GM21737 (cell line): ENCODE results near the gene DCUN1D2.

Experiments
- ATAC-seq: cut with Tn5 transposase; IDR thresholded peaks from one replicate; pipeline ENCODE4 v1.9.1; 2021; ENCODE audit warnings: mild to moderate bottlenecking, moderate library complexity; ENCODE audit not compliant: unreplicated experiment

DCUN1D2 gene

DNA sequence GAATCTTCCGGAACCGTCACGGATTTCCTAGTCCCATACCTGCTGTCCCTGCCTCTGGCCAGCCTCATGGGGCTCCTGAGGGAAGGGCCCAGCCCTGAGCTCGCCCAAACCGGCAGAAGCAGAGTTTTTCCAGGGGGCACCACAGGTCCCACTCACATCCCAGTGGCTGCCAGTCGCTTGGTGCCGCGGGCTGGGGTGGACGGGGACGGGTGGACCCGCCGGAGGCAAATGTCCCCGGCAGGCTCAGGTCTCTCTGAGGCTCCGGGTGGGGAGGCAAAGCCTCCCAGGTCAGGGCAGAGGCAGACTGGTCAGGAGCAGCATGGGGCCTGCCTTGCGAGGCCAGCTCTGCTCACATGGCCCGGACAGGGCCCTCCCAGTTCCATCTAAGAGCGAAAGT is 62.0 kb downstream of the DCUN1D2 start:
- no peak for ATAC-seq

DNA sequence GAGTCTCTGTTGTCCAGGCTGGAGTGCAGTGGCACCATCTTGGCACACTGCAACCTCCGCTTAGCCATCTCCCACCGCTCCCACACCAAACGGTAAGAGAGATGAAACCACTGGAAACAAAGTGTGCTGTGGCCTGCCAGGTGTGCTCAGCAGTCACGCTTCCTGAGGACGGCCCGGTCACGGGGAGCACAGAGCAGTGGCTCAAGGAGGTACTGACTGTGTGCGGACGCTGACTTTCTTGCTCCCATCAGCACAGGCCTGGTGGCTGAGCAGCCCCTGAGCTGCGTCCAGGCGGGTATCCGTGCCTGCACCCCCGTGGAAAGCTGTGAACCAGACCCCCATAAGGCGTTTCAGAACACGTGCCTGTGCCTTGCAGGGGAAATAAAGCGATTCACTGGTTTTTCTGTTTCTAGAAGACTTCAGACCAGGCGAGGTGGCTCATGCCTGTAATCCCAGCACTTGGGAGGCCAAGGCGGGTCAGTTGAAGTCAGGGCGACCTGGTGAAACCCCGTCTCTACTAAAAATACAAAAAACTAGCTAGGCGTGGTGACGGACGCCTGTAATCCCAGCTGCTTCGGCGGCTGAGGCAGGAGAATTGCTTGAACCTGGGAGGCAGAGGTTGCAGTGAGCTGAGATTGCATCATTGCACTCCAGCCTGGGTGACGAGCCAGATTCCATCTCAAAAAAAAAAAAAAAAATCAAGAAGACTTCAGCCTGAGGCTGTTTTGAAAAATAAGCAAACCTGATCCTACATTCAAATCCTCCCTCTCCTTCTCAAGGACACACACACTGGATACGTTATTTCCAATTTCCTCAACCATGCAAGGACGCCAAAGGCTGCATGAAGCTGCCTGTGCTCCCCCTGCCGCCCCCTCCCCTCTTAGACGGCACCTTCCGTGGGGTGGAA is 62.7 kb downstream of the DCUN1D2 start:
- ATAC-seq = no peak

DNA sequence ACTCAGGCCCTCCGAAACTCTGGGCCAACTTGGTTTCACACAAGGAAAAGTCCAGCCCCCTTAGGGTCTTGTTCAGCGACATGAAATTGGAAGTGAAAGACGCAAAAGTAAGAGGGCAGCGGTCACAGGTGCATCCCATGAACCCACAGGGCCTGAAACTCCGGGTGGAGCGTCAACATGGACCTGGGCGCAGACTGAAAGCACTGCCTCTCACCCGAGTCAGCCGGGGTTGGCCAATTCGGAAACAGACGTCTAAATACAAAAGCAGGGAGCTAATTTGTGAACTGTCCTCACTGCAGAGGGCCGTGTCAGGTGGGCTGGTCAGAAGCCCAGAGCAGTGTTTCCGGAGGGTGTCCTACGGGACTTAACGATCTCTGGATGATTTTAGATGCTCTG is 63.9 kb downstream of the DCUN1D2 start:
- ATAC-seq = no peak

DNA sequence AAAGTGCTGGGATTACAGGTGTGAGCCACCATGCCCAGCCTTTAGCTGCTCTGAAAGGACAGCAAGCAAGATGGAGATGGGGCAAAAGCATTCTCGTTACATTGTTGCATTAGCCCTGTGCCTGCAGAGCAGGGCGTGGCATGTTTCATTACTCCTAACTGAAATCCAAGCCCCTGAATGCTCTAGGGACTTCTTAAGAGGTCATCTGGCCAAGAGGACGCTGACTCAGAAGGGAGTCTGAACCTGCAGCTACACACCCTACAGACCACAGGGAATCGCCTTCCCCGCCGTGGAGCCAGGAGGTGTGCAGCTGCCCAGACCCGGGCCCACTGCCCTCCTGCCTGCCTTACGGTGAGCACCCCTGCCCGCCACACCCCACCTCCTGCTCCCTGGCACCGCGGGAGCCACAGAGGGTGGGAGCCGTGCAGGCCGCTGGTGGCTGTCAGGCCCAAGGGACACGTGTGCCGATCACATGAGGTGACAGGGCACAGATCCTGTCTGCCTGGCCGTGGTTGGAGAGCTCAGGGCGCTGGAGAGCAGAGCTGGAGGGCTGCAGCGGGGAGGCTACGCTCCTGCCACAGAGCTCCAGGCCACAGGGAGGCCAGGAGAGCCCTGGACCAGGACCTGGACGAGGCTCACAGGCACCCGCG is 64.4 kb downstream of the DCUN1D2 start:
- no peak for ATAC-seq

DNA sequence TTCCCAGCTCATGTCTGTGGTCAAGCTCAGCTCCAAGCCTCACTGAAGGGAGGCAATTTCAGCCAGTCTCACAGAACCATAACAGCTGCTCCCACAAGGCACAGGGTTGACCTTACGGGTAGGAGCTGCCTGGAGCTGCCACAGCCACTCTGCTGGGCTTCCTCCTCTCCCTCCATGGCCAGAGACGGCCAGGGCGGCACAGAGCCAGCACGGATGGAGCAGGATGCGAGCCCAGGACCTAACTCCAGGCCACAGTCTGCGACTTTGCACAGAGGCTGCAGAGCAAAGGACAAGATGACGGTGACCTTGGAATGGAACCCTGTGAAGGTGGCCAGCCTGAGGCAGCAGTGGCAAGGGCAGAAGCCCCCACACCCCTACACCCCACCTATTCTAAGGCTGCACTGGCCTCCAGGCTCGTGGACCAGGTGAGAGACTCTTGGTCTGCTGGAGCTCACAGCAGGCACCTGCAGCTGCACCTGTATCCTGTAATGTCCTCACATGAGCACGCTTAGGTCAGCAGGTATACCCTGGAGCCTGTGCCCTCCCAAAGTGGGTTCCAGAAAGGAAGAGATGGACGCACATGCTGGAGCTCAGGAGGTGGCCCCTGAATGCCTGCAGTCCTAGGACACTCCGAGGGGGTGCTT is 66.9 kb downstream of the DCUN1D2 start:
- no peak for ATAC-seq

DNA sequence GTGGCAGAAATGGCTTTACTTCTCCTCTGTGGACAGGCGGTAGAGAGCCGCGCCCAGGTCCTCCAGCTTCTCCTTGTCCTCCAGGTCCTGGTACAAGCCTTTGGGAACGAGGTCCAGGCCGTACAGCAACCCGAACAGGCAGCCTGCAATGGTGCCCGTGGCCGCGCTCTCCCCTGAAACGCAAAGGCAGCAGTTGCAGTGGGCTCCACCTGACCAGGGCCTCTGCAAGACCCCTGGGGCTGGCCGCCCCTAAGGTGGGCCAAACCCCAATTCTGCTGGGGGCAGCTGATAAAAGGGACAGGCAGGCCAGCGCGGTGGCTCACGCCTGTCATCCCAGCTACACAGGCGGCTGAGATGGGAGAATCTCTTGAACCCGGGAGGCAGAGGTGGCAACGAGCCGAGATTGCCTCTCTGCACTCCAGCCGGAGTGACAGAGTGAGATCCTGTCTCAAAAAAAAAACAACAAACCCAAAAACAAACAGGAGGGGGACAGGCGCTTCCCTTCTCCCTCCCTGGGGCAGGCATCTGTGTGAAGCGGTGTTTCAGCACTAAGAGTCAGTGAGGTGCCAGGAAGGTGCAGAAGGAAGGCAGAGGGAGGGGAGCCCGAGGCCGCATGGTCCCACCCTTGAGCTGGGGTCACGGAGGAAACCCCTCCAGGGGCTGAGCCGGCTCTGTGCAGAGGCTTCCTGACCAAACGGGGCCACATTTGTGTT is 67.5 kb downstream of the DCUN1D2 start:
- no peak for ATAC-seq

DNA sequence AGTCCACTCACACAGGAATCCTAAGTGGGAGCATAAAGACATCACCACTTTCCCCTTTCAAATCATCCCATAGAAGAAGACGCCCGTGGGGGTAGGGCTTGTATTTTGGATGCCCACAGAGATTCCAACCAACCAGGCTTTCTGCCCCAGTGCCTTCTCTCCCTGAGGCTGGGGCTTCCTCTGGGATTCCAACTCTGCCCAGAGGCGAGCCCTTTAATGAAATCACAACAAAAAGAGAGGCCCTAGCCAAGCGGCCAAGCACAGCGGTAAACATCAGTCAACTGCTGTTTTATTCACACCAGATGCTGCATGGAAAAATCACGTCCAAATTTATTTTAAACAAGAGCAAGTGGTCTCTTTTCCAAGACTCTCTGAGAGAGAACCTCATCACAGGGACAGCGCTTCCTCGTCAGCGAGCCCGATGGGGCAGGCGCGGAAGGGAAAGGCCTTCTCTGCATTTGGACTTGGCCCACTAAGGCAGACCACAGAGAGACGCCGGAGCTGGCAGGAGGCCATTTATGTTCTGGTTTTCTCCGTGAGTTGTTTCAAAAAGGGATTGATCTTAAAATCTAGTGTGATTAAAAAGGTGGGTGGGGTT is 68.7 kb downstream of the DCUN1D2 start:
- ATAC-seq = no peak

DNA sequence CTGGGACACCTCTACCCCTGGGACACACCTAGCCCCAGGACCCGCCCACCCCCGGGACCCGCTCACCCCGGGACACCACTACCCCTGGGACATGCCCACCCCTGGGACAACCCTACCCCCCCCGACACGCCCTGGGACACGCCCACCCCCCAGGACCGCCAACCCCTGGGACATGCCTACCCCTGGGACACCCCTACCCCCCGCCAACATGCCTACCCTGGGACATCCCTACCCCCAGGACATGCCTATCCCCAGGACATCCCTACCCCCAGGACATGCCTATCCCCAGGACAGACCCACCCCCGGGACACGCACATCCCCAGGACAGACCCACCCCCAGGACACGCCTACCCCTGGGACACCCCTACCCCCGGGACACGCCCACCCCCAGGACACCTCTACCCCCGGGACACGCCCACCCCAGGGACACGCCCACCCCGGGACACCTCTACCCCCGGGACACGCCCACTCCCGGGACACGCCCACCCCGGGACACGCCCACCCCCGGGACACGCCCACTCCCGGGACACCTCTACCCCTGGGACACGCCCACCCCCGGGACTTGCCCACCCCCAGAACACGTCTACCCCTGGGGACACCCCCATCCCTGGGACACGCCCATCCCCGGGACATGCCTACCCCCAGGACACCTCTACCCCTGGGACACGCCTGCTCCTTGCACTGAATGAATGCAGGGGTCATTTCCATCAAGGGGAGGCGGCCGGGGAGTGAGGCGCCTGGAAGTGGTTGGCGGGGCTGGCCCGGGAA is 69.5 kb downstream of the DCUN1D2 start:
- ATAC-seq = no peak

DNA sequence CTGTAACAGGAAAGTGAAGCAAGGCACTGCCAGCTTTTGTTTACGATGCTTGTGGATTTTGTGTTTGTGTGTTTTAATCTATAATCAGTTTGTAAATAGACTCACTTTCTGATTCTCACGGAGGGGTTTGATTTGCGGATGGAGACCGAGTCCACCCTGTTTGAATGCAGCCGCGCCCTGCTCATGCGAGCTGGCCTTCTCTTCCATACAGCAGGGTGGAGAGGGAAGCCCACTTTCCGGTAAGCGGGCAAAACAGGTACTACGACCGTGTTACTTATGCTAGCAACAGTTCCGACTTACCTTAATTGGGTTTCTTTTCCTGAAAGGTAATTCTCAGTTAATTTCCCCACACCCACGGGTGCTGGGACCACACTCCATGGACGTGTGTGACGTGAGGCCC is 70.3 kb downstream of the DCUN1D2 start:
- ATAC-seq = no peak

DNA sequence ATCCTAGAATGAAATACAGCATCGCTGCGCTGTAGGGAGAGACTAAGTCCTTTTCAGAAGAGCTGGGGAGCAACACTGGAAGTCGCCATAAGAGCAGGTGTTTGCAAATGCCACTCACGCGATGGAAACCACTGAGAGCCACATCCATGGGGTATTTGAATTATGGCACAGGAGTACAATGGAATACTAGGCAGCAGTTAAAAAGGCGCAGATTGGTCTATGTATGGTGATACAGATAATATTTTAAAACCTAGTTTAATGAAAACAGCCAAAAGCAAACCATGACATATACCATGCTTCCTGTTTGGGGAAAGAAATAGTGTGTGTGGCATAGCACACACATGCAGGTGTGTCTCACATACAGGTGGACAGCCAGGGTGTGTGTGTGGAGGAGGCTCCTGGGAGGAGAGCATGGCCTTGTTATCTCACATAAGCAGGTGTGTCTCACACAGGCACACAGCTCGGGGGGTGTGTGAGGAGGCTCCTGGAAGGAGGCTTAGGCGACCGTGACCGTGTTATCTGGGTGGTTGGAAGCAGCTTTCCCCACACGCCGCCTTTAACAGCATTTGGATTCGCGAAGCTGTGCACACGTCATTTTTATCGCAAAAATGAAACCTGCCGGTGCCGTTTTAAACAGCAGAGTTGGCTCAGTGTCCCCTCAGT is 70.8 kb downstream of the DCUN1D2 start:
- no peak for ATAC-seq

DNA sequence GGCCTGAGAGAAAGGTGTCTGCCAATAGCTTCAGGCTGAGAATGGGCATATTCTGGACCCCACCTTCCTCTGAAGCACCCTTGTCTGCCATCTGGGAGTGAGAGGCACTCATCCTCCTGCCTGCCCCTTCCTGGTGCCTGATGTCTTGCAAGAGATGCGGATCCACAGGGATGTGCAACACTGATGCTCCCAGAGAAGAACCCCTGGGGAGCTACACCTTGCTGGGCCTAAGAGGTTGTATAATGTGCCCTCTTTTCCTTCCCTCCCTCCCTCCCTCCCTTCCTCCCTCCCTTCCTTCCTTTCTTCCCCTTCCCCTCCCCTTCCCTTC is 71.8 kb downstream of the DCUN1D2 start:
- ATAC-seq = no peak

DNA sequence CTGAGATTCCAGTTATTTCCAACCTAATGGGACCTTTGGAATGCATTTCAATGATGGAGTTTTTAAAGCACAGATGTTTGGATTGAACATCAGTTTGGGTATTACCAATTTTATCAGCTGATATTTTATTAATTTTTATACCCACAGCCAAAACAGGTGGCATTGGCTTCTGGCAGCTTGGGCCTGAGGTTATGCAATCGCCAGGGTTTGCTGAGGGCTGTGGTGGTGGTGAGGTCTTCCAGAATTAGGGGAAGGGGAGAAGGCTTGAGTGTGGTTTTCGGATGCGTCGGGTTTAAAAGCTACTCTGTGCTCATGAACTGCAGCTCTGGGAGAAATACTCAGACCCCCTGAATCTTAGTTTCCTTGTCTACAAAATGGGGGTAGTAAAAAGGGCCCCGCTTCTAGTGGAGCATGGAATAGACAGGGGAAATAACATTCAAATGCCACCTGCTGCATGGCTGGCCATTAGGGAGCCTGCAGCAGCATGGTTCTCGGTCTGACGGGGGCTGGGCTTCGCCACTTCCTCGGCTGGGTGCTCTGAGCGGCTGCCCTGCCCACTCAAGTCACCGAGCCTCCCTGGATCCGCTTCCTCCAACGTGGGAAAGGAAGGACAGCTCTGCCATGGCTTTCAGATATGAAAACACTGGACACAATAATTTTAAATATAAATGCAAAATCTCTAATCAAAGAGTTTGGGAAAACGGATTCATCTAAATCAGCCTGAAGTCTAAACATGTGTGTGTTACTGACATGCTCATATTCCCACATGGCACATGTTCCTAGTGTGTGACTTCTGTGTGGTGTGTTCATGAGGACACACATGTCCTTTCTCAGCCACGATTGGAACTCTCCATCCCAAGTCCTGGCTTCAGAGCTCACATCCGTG is 72.4 kb downstream of the DCUN1D2 start:
- no peak for ATAC-seq

DNA sequence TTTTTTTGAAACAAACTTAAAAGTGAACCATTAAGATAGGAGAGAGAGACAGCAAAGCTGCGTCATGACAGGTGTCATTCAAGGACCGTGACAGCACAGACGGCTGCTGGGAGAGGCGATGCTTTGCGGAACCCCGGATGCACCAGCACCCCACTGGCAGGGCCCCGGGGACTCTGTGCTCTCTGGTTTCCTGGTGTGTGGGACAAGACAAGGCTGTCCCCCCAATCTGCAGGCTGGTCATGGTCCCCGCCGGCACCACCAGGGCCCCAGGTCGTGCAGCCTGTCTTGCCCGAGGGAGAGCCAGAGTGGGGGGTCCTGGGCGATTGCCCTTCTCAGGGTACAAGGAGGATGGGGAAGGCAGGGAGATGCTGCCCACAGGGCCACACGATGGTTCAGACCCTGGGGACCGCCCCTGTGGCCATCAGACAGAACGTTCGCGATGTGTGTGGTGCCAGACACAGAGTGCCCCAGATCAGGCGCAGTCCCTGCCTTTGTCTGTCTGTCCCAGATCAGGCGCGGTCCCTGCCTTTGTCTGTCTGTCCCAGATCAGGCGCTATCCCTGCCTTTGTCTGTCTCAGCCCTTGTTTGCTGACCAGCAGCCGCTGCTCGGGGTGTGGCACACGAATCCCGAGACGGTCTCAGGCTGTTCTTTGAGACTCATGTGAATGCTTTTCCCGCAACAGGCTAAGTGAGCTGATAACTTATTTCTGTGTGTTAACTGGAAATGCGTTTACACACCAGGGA is 73.3 kb downstream of the DCUN1D2 start:
- ATAC-seq = no peak

DNA sequence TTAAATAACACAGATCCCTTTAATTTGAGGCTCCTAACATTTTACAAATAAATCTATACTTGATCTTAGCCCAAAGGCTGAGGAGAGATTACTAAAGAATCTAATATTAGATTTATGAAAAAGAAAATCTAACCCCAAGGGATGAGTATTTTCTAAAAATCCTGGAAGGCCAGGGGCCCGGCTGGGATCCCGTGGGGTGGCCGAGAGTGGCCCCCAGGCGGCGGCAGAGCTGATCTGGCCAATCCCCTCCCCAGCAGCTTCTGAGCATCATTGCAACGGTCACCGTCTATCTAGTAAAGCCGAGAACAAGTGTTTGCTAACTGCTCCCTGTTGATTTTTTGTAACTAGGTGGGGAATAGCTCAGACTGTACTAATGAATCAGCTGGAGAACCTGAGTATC is 74.7 kb downstream of the DCUN1D2 start:
- ATAC-seq = no peak

DNA sequence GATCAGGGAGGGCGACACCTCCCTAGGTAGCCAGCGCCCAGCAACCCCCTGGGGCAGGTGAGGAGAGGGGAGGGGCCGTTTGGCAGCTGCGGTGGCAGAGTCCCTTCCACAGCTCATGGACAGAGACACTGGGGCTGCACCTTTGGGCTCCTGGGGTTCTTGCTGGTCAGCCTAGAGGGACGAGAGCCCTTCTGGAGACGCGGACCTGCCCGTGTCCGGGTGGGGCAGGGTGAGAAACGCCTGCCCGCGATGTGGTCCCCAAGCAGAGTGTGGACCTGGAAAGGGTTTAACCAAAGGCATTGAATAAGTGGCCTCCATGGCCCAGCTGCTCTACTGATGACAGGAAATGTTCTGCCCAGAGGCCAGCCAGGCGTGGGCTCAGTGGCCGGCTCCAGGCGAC is 75.5 kb downstream of the DCUN1D2 start:
- ATAC-seq = no peak

DNA sequence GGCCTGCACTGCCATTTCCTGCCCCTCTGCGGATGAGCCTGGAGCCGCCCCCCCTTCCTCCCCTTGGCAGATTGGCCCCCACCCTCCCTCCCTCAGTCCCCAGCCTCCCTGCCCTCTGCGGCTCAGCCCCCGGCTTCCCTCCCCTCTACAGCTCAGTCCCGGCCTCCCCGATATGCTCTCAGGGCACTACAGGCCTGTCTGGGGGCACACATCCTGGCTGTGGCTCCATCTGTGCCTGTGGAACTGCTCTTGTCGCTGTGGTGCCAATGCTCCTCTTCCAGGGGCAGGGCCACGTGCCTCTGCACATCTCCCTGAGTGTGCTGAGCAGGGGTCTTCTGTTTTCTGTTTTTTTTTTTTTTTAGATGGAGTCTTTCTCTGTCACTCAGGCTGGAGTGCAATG is 76.2 kb downstream of the DCUN1D2 start:
- ATAC-seq = no peak

DNA sequence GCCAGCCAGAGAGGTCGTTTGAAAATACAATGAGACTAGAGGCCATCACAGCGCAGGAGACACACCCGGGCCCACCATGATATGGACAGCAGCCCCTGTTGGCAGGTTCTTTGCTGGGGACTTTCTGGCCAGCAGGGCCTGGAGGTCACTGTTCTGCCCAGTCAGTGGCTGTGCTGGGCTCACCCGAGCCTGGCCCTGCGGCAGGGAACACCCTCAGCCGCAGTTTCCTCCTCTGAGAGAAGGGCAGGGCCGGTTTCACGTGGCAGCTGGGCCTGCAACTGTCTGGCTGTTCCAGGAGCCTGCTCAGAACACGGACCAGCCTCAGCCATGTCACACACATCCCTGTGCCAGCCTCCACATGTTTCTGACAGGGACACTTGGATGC is 76.6 kb downstream of the DCUN1D2 start:
- ATAC-seq = no peak
